Neural cell (in vitro differentiated cells): ENCODE measurements around the gene ANXA4. TPM values are rescaled to one million over a fixed set of nuclear protein-coding genes. Genes with fewer than 3 reads are reported as not detected.

Experiments used
- H2AFZ ChIP-seq: fragments of 200-600, 300-800 bp; sonication (generic), shearing (Covaris generic); 2 replicates; pipeline ENCODE4 v1.6.0; 2014; ENCODE audit warnings: low read depth, mild to moderate bottlenecking, antibody characterized with exemption, low read length, moderate library complexity
- H3F3A ChIP-seq: fragments of 200-600 bp; shearing (Covaris generic); 2 replicates; pipeline ENCODE4 v1.6.1; 2016; ENCODE audit warnings: mild to moderate bottlenecking, moderate library complexity, mixed read lengths, antibody characterized with exemption, low read length; ENCODE audit not compliant: insufficient read depth, poor library complexity, severe bottlenecking
- H3K27ac ChIP-seq: fragments of 200-600, 300-800 bp; sonication (generic), shearing (Covaris generic); 2 replicates; pipeline ENCODE4 v1.5.1; 2014; ENCODE audit warnings: mild to moderate bottlenecking, low read length, moderate library complexity
- H3K27me3 ChIP-seq: fragments of 300-800, 200-600 bp; sonication (generic), shearing (Covaris generic); 2 replicates; pipeline ENCODE4 v1.6.0; 2014; ENCODE audit warnings: mild to moderate bottlenecking, low read depth, low read length, moderate library complexity; ENCODE audit not compliant: insufficient read depth
- H3K36me3 ChIP-seq: fragments of 300-800, 200-600 bp; sonication (generic), shearing (Covaris generic); 2 replicates; pipeline ENCODE4 v1.5.1; 2014; ENCODE audit warnings: mild to moderate bottlenecking, antibody characterized with exemption, low read length, moderate library complexity; ENCODE audit not compliant: insufficient read depth
- H3K4me2 ChIP-seq: fragments of 300-800, 200-600 bp; sonication (generic), shearing (Covaris generic); 2 replicates; pipeline ENCODE4 v1.6.0; 2014; ENCODE audit warnings: mild to moderate bottlenecking, low read length
- H3K4me3 ChIP-seq: fragments of 300-800, 200-600 bp; sonication (generic), shearing (Covaris generic); 2 replicates; pipeline ENCODE4 v1.5.1; 2014; ENCODE audit warnings: mild to moderate bottlenecking, low read length, moderate library complexity
- H3K79me2 ChIP-seq: fragments of 200-600 bp; shearing (Covaris generic); replicated peaks from 2 replicates; pipeline ENCODE4 v1.6.0; 2014; ENCODE audit warnings: mild to moderate bottlenecking, low read length, moderate library complexity; ENCODE audit not compliant: insufficient read depth
- H3K9ac ChIP-seq: fragments of 300-800, 200-600 bp; sonication (generic), shearing (Covaris generic); 2 replicates; pipeline ENCODE4 v1.6.1; 2016; ENCODE audit warnings: mild to moderate bottlenecking, low read length, mixed read lengths
- H3K9me2 ChIP-seq: fragments of 200-600 bp; shearing (Covaris generic); 2 replicates; pipeline ENCODE4 v1.6.1; 2016; ENCODE audit warnings: mild to moderate bottlenecking, low read length, mixed read lengths; ENCODE audit not compliant: insufficient read depth
- H3K9me3 ChIP-seq: fragments of 200-600, 300-800 bp; sonication (generic), shearing (Covaris generic); 2 replicates; pipeline ENCODE4 v1.6.1; 2016; ENCODE audit warnings: mild to moderate bottlenecking, mixed run types, low read length, moderate library complexity, mixed read lengths
- H4K20me1 ChIP-seq: fragments of 200-600 bp; shearing (Covaris generic); 2 replicates; pipeline ENCODE4 v1.6.1; 2016; ENCODE audit warnings: mild to moderate bottlenecking, mixed run types; ENCODE audit not compliant: insufficient read depth
- CTCF ChIP-seq: fragments of 450-650 bp; IDR thresholded peaks from 2 replicates; pipeline ENCODE4 v1.5.1; 2014; ENCODE audit warnings: antibody characterized with exemption, mild to moderate bottlenecking, moderate library complexity; ENCODE audit not compliant: poor library complexity, severe bottlenecking
- EP300 ChIP-seq: fragments of 450-650 bp; conservative IDR thresholded peaks from 2 replicates; pipeline ENCODE4 v1.6.1; 2014; ENCODE audit warnings: antibody characterized with exemption, mild to moderate bottlenecking, moderate library complexity; ENCODE audit not compliant: poor library complexity, severe bottlenecking
- EZH2 ChIP-seq: fragments of 200-600, 300-800 bp; shearing (Covaris generic), sonication (generic); IDR thresholded peaks from 2 replicates; pipeline ENCODE4 v1.6.1; 2014; ENCODE audit warnings: antibody characterized with exemption, low read length, borderline replicate concordance, mild to moderate bottlenecking; ENCODE audit not compliant: insufficient read depth, poor library complexity, severe bottlenecking
- MXI1 ChIP-seq: fragments of 450-650 bp; conservative IDR thresholded peaks from 2 replicates; pipeline ENCODE4 v1.6.1; 2014; ENCODE audit warnings: antibody characterized with exemption, mild to moderate bottlenecking; ENCODE audit not compliant: poor library complexity, severe bottlenecking
- POLR2AphosphoS5 ChIP-seq: IDR thresholded peaks from 2 replicates; pipeline ENCODE4 v1.6.1; 2012
- RAD21 ChIP-seq: fragments of 450-650 bp; conservative IDR thresholded peaks from 2 replicates; pipeline ENCODE4 v1.6.1; 2014; ENCODE audit warnings: antibody characterized with exemption, mild to moderate bottlenecking, moderate library complexity
- REST ChIP-seq: IDR thresholded peaks from 2 replicates; pipeline ENCODE4 v1.6.1; 2012; ENCODE audit warnings: borderline replicate concordance
- SMC3 ChIP-seq: fragments of 450-650 bp; conservative IDR thresholded peaks from 2 replicates; pipeline ENCODE4 v1.6.1; 2014; ENCODE audit warnings: antibody characterized with exemption, mild to moderate bottlenecking, moderate library complexity; ENCODE audit not compliant: poor library complexity
- TAF1 ChIP-seq: IDR thresholded peaks from 2 replicates; pipeline ENCODE4 v1.6.1; 2012; ENCODE audit warnings: low read depth
- polyA plus RNA-seq: library from polyadenylated mRNA; depleted of rRNA; stranded (reverse); fragments of >200 nt; gene quantifications from 2 replicates; pipeline ENCODE4 v1.2.3, GENCODE V29; 2014

ANXA4 gene
- polyA plus RNA-seq, 1 donor from 2014 or later, result 1.8 TPM

GRCh38 chr2:69717861-69718273, 24.1 kb upstream of the ANXA4 start:
- Histone ChIP-seq H3F3A (no peaks in the 10 kb centered on the region), H3K36me3 (no peaks in the 10 kb centered on the region), H3K4me2 (no peak overlapping the region), H4K20me1 (no peaks in the 10 kb centered on the region), H3K9ac (no peak overlapping the region), H3K4me3 (no peak overlapping the region), H3K9me3 (no peaks in the 10 kb centered on the region), H3K9me2 (no peaks in the 10 kb centered on the region), H3K79me2 (no peaks in the 10 kb centered on the region), H3K27ac (no peak overlapping the region), H3K27me3 (no peaks in the 10 kb centered on the region), H2AFZ (no peak overlapping the region)
- TF ChIP-seq EZH2 (no peak), TAF1 (no peak), REST (no peak), MXI1 (no peak), CTCF (no peak), SMC3 (no peak), EP300 (no peak), RAD21 (no peak), POLR2AphosphoS5 (no peak)

- Histone ChIP-seq H3K36me3 (no peaks in the 10 kb centered on the region), H3K9me2 (no peaks in the 10 kb centered on the region), H3K4me2 (no peak overlapping the region), H3K27me3 (no peaks in the 10 kb centered on the region), H3K9ac (no peak overlapping the region), H3K4me3 (no peak overlapping the region), H3K79me2 (no peaks in the 10 kb centered on the region), H3K9me3 (no peaks in the 10 kb centered on the region), H4K20me1 (no peaks in the 10 kb centered on the region), H3K27ac (no peak overlapping the region), H2AFZ (no peak overlapping the region), H3F3A (no peaks in the 10 kb centered on the region)
- TF ChIP-seq POLR2AphosphoS5 (no peak), RAD21 (no peak), EZH2 (no peak), TAF1 (no peak), EP300 (no peak), MXI1 (no peak), REST (no peak), CTCF (no peak), SMC3 (no peak)
Observed at GRCh38 chr2:69718338-69718965, 23.5 kb upstream of the ANXA4 start.
